IPS DF 4.7 (cell line): ENCODE data around the gene KRTAP5-4.

Experiments used
- DNase-seq: peaks from one replicate; pipeline ENCODE4 v3.0.0-alpha.2; 2013; ENCODE audit warnings: low spot score; ENCODE audit errors: extremely low read depth

The KRTAP5-4 gene

GRCh38 chr11:1573903-1574237 is 48.1 kb downstream of the KRTAP5-4 start:
- DNase-seq: no peak

- no peak for DNase-seq
Observed at GRCh38 chr11:1573077-1573902, 48.6 kb downstream of the KRTAP5-4 start.

- no peak for DNase-seq
Observed at GRCh38 chr11:1572197-1573076, 49.5 kb downstream of the KRTAP5-4 start, which contains the start of gene DUSP8. Gene DUSP8 (minus strand): TSS chr11:1572271. CDS start chr11:1565826, 6,445 bp downstream.

GRCh38 chr11:1571760-1572196 is 50.2 kb downstream of the KRTAP5-4 start:
- DNase-seq: no peak
